DMS53 treated with DMSO at 0.1 percent for 48 hours (cell line): ENCODE results near the gene PDE9A.

Experiments used
- DNase-seq: peaks from one replicate; lab custom pipeline; 2025; ENCODE audit not compliant: unreplicated experiment; lab: John Stamatoyannopoulos, UW

The PDE9A gene

DNA sequence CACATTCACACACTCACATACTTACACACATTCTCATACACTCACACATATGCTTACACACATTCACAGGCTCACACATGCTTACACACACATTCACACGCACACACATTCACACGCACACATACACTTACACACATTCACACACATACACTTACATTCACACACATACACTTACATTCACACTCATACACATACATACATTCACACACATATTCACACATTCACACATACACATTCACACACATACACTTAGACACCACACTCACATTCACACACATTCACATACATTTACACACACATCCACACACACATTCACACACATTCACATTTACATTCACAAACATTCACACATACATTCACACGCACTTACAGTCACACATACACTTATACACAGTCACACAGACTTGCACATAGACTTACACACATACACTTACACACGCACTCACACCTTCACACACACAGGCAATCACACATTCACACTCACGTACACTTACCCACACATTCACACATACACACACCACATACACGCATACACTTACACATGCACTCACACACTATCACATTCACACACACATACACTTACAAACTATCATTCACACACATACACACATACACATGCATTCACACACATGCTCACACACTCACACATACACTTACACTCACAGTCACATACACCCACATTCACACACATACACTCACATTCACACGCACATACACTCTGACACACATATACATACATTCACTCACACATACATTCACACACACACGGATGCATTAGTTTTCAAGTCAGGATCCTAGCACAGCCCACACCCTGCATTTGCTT lies 16.8 kb downstream of the PDE9A start:
- DNase-seq: no peak

DNA sequence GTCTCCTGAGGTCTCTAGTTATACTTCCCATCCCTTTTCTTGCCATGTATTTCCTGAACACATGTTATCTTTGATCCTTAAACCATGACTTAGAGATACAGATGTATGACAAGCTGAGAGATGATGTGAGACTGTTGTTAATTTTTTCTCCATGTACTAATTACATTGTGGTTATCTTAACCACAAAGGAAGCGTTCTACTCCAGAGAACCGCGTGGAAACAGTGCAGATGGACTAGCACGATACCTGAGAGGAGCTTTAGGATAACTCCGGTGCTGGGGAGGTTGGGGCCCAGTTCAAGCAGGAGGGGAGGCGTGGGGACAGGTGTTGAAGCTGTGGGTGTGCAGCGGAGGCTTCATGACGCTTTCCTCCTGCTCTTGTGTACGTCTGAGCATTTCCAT lies 17.5 kb downstream of the PDE9A start:
- no peak for DNase-seq

DNA sequence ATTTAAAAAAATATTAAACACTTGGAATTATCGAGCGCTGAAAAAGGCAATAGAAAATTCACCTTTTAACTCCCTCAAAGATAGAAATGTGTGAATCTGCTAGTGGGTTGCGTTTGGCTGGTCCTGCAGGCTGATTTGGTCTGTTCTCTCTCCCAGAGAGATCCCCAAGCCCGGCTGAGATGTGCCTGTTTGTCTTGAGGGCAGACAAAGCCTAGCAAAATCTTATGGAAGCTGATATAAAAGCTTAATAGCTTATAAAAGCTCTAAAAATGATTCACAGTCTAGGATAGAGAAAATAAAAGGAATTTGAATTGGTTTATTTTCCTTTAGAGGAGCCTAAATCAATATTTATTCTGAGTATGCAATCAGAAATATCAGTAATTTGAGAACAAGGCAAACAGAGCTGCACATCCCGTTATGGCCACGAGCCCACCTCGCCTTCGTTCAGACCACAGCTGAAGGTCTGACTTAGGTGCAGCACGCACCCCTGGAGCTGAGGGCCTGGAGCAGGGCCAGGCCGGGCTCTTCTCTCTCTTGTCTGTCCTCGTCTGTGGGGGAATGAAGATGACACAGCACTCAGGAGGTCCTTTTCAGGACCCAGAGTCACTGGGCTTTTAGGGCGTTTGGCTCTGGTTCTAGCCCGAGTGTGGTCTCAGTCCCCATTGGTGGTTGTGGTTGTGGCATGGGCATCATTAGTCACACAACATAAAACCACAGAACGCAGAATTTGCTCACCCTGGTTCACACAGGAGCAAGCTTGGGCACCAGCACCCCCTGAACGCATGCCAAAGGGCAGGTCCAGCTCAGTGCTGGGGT lies 18.6 kb downstream of the PDE9A start:
- peak; percentile 44 for DNase-seq

DNA sequence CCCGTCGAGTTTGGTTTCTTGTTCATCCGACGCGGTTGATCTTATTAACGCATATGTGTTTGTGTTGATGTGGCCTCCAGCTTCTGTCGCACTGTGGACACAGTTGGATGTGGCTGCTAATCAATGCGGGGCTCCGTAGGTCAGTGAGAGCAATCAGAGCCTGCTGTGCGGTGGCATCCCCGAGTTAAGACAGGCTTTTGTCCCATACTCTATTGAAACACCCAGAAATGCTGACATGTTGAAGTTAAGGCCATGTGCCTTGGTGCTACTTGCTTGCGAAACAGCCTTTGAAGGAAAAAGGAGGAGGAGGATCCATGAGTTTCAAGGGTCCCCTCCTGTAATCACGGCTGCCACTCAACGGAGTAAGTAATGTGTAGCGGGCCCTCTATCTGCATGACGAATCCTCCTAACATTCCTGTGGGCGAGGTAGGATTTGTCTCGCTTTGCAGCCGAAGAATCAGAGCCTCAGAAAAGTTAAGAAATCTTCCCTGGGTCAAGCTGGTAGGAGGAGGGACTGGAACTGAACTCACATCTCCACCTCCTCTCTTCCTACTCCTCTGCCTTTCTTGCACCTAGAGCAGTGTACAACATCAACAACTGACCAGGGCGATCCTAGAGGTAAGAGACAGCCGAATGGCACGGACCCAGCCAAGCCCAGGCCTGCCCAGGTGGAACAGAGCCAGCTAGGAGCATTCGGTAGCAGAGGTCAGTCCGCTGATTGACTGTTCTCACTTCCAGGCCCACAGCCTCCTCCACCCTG lies 19.5 kb downstream of the PDE9A start:
- DNase-seq: no peak

DNA sequence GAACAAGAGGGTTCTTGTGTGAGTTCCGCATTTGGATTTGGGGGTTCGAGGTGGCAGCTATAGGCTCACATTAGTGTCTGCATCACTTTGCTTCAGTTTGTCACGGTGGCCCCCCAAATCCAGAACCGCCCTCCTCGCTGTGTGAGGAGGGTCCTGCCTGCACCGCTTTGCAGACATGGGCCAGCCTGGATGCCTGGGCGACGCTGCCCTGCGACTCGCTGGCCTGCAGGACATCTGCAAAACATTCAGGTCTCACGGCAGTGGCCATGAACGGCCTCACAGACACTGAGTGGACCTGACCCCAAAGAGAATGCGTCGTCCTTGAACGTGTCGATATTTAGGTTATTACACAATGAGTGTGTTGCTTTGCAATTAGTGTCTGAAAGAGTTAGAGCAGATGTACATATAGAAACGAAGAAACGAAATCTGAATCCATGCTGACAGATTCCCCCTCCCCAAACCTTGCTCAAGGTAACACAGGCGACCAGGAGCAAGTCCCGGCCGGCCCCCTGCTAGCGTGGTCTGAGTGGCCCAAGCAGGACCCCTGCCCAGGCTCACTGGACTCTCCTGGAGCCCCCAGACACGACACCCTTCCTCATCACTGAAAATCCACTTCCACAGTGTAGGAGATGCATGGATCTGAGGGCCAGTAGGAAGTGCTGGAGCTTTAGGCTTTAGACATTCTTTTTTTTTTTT lies 20.4 kb downstream of the PDE9A start:
- no peak for DNase-seq

DNA sequence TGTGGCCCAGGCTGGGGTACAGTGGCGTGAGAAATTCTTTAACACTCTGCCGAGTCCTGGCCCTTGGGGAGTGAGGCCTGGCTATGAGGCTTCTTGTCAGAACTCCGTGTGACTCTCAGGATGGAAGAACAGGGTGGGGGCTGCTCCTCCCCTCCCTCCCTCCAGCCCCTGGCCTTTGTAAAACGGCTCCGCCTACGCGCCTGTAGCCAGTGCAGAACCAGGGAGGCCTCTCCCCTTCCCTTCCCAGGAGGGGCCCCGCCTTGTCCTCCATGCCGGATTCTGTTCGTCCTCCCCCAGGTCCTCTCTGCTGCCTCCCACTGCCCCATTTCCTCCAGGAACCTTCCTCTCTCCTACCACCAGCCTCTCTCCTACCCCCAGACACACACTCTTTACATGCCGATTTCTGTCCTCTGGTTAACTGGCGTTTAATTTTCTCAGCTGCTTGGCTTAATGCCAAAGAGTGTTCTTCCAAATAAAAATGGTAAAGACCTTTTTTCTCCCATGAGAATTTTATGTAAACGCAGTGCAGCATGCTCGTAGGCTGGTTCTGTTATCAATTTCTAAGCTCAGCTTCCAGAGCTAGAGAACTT lies 21.0 kb downstream of the PDE9A start:
- no peak for DNase-seq

DNA sequence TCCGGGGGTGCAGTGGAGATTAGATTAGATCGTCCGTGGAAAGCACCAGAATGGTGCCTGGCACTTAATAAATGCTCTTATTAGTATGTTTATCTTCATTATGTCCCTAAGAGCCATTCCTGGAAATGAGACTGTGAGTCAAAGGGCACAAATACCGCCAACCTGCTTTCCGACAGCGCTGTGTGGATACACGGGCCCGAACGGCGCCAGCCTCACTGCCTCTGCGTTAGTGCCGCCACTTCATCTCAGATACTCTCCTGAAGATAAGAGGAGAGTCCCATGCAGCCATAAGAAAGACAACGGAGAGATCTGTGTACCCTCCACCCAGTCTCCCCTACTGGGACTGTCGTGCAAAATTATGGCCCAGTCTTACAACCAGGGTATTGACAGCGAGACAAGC lies 22.0 kb downstream of the PDE9A start:
- no peak for DNase-seq

DNA sequence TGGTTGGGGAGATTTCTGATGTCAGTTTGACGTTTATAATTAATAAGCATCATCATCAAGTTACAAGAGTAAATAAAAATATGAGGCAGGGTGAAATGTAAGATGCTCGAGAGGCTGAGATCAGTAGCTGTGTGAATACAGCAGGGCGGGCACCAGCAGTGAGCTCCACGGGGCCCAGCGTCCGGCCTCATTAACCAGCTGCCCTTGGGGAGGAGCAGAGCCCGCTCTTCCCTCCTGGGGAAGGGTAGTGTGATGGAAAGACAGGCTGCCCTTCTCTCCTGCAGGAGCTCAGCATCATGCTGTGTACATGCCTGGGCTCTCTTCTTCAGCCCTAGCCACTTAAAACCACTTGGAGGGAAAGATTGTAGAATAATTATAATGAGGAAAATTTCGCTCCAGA lies 23.4 kb downstream of the PDE9A start:
- no peak for DNase-seq

DNA sequence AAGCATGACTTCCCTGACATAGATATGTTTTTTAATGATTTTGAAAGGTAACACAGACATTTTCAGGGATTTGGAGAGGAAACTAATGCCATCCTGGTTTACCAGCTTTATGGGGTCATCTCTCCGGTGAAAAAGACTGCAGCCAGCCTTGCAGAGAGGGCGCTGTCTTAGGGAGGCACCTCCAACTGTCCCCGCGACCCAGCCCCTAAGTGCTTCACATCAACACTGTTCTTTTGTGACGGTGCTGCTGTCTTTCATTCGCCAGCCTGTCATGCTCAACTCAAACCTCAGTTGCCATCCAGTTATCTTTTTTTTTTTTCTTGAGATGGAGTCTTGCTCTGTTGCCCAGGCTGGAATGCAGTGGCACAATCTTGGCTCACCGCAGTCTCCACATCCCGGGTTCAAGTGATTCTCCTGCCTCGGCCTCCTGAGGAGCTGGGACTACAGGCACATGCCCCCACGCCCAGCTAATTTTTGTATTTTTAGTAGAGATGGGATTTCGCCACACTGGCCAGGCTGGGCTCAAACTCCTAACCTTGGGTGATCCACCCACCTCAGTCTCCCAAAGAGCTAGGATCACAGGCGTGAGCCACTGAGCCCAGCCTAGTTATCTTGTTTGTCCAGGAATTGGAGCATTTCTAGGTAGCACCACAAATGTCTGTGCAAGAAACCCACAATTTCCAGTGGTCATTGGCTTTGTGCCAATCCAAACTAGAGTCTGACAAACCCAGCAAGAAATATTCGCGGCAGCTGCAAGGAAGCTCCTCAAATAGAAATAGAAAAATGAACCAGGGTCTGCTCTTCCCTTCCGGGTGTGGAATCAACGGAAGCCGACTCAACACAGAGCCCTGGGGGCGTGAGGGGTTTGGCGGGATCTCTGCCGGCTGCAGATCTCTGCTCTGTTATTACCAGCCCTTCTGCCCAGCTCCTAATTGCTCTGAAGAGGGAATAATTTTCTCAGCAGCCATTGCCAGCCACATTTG lies 24.2 kb downstream of the PDE9A start:
- no peak for DNase-seq

DNA sequence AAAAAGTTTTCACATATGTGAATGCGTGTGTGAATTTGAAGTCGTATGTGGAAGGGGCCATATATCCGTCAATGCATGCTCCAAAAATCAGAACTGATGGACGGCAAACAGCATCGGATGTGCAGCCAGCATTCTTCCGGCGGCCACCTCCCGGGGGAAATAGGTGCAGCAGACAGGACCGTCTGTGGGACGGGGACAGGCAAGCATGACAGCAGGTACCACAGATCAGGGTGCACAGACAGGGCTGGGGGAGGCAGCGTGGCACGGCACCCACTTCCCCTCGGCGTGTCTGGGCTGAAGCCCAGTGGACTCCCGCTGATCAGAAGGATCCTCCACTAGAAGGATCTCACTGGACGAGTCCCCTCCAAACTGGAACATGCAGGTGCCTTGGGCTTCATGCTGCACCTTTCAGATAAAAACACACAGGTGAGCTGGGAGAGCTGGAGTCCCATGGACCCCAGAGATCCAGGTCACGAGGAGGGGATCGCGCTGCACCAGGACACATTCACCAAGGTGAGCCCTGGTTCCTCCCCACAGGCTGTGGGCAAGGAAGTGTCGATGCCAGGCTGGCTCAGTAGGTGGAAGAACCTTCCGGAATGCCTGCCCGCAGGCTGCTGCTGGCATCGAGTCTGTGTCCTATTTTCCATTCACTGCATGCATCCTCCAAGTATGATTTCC lies 25.3 kb downstream of the PDE9A start:
- DNase-seq: no peak

DNA sequence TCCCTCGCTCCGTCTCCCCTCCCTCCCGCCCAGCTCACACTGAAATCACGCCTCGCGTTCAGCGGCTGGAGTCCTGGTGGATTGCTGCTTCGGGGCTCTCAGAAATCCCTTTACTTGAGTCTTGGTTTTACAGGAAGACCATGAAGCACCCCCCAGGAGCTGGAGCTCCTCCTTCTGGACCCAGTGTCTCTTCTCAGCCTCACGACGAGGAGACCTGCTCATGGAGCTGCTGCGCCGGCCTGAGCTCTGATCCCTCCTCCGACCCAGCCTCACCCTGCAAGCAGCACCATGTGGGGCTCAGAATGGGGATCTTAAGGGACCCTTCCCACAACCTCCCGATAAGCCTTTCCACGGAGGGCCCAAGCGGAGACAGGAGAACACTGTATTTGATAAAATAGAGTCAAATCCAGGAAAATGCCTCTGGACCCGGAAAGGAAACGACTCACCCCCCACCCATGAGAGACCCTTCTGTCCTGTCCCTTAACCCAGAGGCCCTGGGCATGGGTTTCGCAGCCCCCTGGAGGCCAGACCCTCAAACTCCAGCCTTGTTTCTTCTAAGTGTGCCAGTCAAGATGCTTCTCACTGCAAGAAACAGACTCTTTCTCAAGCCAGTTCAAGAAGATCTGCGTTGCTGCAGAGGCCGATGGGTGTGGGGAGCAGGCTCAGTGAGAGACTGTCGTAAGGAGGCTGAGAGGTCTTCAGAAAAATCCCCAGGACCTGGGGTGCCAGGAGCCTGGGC lies 26.1 kb downstream of the PDE9A start:
- no peak for DNase-seq

DNA sequence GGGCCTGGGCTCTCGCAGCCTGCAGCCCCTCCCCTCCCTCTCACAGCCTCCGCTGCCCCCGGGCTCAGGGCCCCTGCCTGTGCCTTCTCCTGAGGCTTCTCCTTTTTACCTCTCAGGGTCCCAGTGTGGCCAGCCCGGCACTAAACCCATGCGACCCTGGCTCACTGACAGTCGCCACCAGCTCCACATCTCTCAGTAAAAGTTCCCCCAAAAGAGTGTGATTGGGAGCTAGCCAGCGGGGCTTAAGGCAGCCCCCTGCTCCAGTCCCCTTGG lies 26.6 kb downstream of the PDE9A start:
- DNase-seq: no peak

DNA sequence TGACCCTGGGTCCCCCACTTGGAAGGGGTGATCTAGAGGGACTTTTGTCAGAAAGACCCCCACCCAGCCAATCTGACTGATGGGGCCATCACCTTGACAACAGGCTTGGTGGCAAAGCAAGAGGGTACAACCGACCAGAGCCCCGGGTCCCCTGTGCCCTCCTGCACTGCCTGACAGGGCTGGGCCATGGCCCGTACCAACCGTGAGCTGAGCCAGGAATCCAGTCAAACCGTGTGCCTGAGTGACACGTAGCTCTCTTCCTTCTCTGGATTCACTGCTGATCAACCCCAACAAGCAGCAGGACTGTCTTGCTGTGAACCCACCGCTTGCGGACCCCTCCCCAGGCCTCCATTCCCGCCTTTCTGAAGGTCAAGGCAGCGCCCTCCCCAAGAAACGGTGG lies 27.0 kb downstream of the PDE9A start:
- no peak for DNase-seq

DNA sequence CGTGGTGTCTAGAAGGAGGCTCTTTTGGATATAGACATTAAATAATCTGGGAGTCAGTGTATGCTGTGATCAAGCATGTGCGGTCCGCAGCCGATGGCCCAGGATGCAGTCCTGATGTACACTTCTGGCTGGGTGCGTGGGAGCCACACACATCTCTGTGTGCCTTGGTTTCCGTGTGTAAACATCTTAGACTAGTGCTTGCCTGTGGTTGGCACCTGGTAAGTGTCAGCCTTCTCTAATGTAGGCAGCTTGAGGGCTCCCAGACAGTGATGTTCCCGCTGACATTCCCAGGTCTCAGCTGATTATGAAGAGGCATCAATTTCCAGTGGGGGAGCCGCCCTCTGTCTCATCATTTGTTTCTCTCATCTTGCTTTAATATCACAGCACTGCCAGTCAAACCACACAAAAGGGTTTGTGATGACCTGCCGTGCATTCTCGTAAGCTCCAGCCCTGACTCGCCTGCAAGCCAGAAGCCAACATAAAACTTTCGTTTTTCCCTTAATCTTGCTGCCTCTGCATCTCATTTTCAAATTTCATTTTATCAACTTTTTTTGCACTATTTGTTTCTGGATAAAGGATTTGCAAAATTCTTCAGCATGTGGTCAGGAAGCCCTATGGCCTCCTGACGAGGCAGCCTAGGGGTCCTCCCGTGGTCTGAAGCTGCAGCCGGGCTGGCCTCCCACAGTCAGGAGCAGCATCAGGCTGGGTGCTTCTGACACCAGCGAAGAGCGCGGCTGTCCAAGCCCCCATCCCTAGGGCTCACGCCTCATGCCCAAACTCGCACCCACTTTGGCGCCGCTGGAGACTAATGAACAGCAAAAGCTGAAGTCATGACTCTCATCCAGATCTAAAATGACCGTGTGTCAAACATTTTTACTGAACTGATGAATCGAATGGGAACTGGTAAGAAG lies 28.1 kb downstream of the PDE9A start:
- no peak for DNase-seq

DNA sequence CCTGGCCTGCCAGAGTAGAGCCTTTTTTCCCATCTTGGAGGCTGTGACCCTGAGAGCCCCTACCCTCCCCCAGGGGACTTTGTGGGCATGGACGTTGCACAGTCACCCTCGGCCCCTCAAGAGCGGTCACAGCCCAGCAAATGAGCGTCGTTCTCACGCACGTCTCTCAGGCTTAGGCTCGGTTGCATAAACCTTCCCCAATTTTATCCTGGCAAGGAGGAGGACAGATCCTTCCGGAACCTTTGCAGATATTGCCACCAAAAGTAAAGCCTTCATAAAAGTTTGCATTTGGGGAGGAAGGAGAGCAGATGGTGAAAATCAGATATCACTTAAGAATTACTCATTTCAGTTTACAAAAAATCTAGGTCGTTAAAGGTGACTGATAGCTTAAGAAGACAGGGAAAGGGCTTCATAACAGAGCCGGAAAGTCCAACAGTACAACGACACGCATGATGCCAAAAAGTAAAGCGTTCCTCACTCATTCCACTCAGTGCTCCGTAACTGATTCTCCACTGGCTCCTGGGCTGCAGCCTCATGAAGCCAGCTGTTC lies 29.3 kb downstream of the PDE9A start:
- no peak for DNase-seq

DNA sequence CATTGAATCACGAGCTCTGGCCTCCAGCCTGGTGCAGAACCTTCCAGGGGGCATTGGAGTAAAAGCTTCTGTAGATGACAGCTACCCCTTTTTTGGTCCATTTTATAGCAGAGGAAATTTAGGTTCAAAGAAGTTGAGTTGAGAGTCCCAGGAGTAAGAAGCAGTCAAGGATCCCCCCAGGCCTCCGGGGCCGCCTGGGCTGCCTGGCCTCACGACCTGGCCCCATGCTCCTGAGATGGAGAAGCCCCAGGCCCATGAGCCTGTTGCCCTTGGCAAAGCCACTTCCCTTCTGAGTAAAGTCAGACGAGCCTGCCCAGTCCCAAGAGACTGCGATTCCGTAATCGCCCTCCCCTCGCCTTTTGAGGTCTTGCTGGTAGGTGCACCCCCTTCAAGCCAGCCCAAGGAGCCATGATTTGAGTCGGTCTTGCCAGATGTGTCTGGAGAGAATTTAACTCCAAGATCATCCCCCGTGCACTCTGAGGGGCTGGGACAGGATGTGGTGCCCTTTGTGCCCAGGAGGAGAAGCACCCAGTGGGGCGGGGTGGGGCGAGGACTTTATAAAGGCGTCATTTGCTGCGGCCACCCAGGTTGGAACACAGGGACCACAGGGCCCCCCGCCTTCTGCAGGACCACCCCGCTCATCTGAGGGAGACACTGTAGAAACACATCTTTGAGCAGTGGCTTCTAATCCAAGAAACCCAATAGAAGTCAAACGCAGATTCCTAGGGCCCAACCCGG lies 30.1 kb downstream of the PDE9A start:
- DNase-seq: no peak
